ENCODE data around the gene SH2B3. TPM values are rescaled to one million over a fixed set of nuclear protein-coding genes. Genes with fewer than 3 reads are reported as not detected.

Gene SH2B3
- total RNA-seq, 1 donor from 2014 or later, result 124 TPM

DNA sequence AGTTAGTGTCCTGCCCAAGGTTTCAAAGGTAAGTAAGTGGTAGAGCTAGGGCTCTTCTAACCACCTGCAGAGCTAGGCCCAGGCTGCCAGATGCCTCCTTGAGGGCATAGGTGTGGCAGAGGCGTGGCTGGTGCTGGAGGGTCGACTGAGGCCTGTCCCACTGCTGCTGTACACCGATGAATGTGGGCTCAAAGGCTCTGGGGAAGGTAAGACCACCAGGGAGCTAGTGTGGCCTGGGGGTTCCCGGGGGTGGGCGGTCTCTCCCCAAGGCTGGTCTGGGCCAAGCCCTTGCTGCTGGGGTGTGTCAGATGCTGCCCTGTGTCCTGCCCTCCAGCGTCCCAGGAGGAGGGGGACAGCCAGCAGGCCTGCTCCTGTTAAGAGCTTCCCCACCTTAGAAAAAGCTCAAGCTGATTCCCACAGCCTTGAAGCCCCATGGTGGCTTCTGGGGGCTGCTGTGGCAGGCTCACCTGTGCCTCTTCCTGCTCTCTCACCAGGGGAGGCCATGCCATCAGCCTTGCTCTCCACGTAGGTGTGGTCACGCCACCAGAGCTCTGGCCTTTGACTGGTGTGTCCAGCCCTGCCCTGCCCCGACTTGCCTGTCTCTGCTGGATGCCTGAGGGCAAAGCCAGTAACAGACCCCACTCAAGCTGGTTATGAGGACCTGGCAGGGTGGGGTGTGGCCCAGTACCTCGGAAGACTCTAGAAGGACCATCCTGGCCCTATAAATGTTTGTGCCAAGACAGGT, 36.8 kb downstream of the SH2B3 start:
- no peak for TF ChIP-seq CTCF (IDR thresholded peaks at IDR 0.05)

DNA sequence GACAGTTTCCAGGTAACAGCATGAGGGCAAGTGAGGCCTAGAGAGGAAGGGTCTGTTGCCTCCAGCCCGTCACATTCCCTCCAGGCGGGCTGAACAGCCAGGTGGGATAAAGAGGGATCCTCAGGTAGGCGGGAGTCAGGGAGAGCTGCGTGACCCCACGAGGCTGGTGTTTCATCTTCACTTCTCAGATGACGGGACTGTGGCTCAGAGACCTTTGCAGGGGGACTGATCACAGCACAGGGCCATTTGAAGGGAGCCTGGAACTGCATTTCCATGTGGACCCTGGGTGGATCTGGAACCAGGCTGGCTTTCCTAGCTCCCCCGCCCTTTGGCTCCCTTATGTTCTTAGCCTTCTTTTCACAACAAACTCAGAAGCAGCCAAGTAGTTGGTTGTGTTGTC, 37.4 kb downstream of the SH2B3 start:
- intact Hi-C loops (cut with DNase I), result no loop called here
- Histone ChIP-seq H3K27ac (peak overlapping the region; percentile 28 to 34), H3K36me3 (peaks cover 17 to 27% of the 10 kb centered on the region in 2 donors), H3K4me3 (no peak overlapping the region), H3K9me3 (no peaks in the 10 kb centered on the region), H3K27me3 (no peaks in the 10 kb centered on the region), H3K4me1 (peaks cover 4 to 20% of the 10 kb centered on the region in 2 donors)
- no peak for TF ChIP-seq CTCF (IDR thresholded peaks at IDR 0.05)
- peak in 1 of 2 donors; percentile 44 for DNase-seq (ENCODE audit: low spot score in 2 of 2)

More for the DNA sequence above, 36.8 kb downstream of the SH2B3 start:
- Histone ChIP-seq H3K27me3 (no peaks in the 10 kb centered on the region), H3K36me3 (peaks cover 11 to 21% of the 10 kb centered on the region in 2 donors), H3K27ac (peak overlapping the region; percentile 28 to 34), H3K9me3 (no peaks in the 10 kb centered on the region), H3K4me1 (peaks cover 4 to 20% of the 10 kb centered on the region in 2 donors), H3K4me3 (no peak overlapping the region)
- DNase-seq (ENCODE audit: low spot score in 2 of 2), result peak in 1 of 2 donors; percentile 57
- intact Hi-C loops (cut with DNase I), result no loop called here

DNA sequence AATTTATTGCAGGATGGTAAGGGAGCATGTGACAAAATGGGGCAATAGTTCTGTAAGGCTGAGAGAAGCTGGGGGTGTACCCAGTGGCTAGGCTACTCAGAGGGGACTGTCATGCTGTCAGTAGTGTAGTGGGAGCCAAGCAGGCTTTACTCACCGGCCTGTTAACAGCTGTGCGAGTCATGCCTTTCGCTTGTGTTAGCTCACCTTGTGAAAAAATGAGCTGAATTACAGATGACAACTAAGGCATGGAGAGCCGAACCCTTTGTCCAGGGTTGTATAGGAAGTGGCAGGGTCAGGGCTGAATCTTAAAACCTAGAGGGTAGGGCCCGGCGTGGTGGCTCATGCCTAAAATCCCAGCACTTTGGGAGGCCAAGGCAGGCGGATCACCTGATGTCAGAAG, 37.9 kb downstream of the SH2B3 start:
- H3K9me3 ChIP-seq, result no peaks in the 10 kb centered on the region
- intact Hi-C loops (cut with DNase I), result no loop called here
- peaks cover 22 to 31% of the 10 kb centered on the region in 2 donors for H3K36me3 ChIP-seq
- peak overlapping the region; percentile 28 to 34 for H3K27ac ChIP-seq
- H3K27me3 ChIP-seq, result no peaks in the 10 kb centered on the region
- H3K4me3 ChIP-seq, result no peak overlapping the region
- no peak for TF ChIP-seq CTCF (IDR thresholded peaks at IDR 0.05)
- H3K4me1 ChIP-seq, result peaks cover 1 to 18% of the 10 kb centered on the region in 2 donors
- peak in 1 of 2 donors; percentile 67 for DNase-seq (ENCODE audit: low spot score in 2 of 2)

- H3K27me3 ChIP-seq, result no peaks in the 10 kb centered on the region
- H3K36me3 ChIP-seq, result peaks cover 30 to 38% of the 10 kb centered on the region in 2 donors
- no peak for TF ChIP-seq CTCF (IDR thresholded peaks at IDR 0.05)
- no peak overlapping the region for H3K4me3 ChIP-seq
- H3K27ac ChIP-seq, result peak overlapping the region; percentile 47 to 63
- intact Hi-C loops (cut with DNase I), result no loop called here
- H3K9me3 ChIP-seq, result no peaks in the 10 kb centered on the region
- H3K4me1 ChIP-seq, result peaks cover 0 to 15% of the 10 kb centered on the region in 2 donors
- peak in 1 of 2 donors; percentile 59 for DNase-seq (ENCODE audit: low spot score in 2 of 2)
Measured at GRCh38 chr12:111444314-111444924, 38.7 kb downstream of the SH2B3 start.

- intact Hi-C loops (cut with DNase I), result no loop called here
- Histone ChIP-seq H3K9me3 (no peaks in the 10 kb centered on the region), H3K4me1 (peaks cover 0 to 15% of the 10 kb centered on the region in 2 donors), H3K27ac (peak overlapping the region; percentile 47 to 63), H3K36me3 (peaks cover 37 to 44% of the 10 kb centered on the region in 2 donors), H3K4me3 (no peak overlapping the region), H3K27me3 (no peaks in the 10 kb centered on the region)
- DNase-seq (ENCODE audit: low spot score in 2 of 2), result peak; percentile 59 to 84
- no peak for TF ChIP-seq CTCF (IDR thresholded peaks at IDR 0.05)
Measured at GRCh38 chr12:111444925-111445725, 39.4 kb downstream of the SH2B3 start.

Data from ascending aorta (tissue), 2 donors.